H1 (cell line): ENCODE measurements around the gene PITX3. TPM values are rescaled to one million over a fixed set of nuclear protein-coding genes. Genes with fewer than 3 reads are reported as not detected.

ENCODE experiments used
- CTCF ChIA-PET: fragments of 300-600 bp; sonication (Branson Sonifier 250); formaldehyde crosslinking; loops from one replicate; lab custom pipeline; 2021; ENCODE audit not compliant: partially characterized antibody; lab: Charles Lee
- POLR2A ChIA-PET: fragments of 300-600 bp; sonication (Branson Sonifier 250); formaldehyde crosslinking; loops from one replicate; lab custom pipeline; 2021; ENCODE audit warnings: inconsistent platforms; ENCODE audit not compliant: partially characterized antibody; lab: Charles Lee
- DNase-seq, 2 experiments: peaks; one replicate each; pipeline versions ENCODE4 v3.0.0 to v3.0.0-alpha.2; 2010 to 2022; ENCODE audit warnings: low spot score in 2 of 2, low read depth in 1 of 2, mixed read lengths in 1 of 2
- FAIRE-seq: peaks from 2 replicates; lab custom pipeline; 2011; peaks lifted over from hg19 to GRCh38; lab: Jason Lieb, UNC
- H2AFZ ChIP-seq: 2 replicates; pipeline ENCODE4 v1.8.1; 2012; ENCODE audit warnings: low read length, inconsistent platforms
- H2AK5ac ChIP-seq: 2 replicates; pipeline ENCODE4 v1.6.1; 2013; ENCODE audit warnings: low read depth, low read length
- H2BK120ac ChIP-seq: replicated peaks from 2 replicates; pipeline ENCODE3; 2013; ENCODE audit warnings: low read depth, low read length, inconsistent platforms
- H2BK12ac ChIP-seq: 2 replicates; pipeline ENCODE4 v1.6.1; 2013; ENCODE audit warnings: low read depth, low read length
- H2BK15ac ChIP-seq: 2 replicates; pipeline ENCODE4 v1.6.1; 2013; ENCODE audit warnings: low read length
- H2BK20ac ChIP-seq: 2 replicates; pipeline ENCODE4 v1.6.1; 2013; ENCODE audit warnings: low read length
- H2BK5ac ChIP-seq: 2 replicates; pipeline ENCODE4 v1.6.1; 2013; ENCODE audit warnings: low read depth, low read length
- H3K14ac ChIP-seq: 2 replicates; pipeline ENCODE4 v1.6.1; 2013; ENCODE audit warnings: inconsistent platforms; ENCODE audit not compliant: insufficient read length
- H3K18ac ChIP-seq: 2 replicates; pipeline ENCODE4 v1.6.1; 2013; ENCODE audit warnings: low read length; ENCODE audit errors: extremely low read depth
- H3K23ac ChIP-seq: 2 replicates; pipeline ENCODE4 v1.6.1; 2013; ENCODE audit warnings: inconsistent platforms; ENCODE audit not compliant: insufficient read length
- H3K23me2 ChIP-seq: 2 replicates; pipeline ENCODE4 v1.6.1; 2013; ENCODE audit warnings: low read depth, low read length
- H3K27ac ChIP-seq: 2 replicates; pipeline ENCODE4 v1.6.1; 2011; ENCODE audit warnings: low read depth, low read length, inconsistent platforms
- H3K27me3 ChIP-seq, 4 experiments: replicated peaks in 1 of 4; 1 replicate in 1 of 4; 2 replicates in 3 of 4; pipeline versions ENCODE4 v1.6.1 to v1.8.1; 2011 to 2013; ENCODE audit warnings: low read length in 3 of 4, mild to moderate bottlenecking in 3 of 4, inconsistent platforms in 2 of 4, mixed read lengths in 2 of 4, moderate library complexity in 1 of 4; ENCODE audit not compliant: control insufficient read depth in 3 of 4, insufficient read depth in 3 of 4; ENCODE audit errors: extremely low read depth in 1 of 4
- H3K36me3 ChIP-seq, 4 experiments: 2 replicates each; pipeline versions ENCODE4 v1.6.1 to v1.8.1; 2011 to 2013; ENCODE audit warnings: mild to moderate bottlenecking in 4 of 4, low read length in 3 of 4, moderate library complexity in 2 of 4, control low read depth in 1 of 4, inconsistent platforms in 1 of 4; ENCODE audit not compliant: insufficient read depth in 4 of 4, control insufficient read depth in 2 of 4
- H3K4ac ChIP-seq: replicated peaks from 2 replicates; pipeline ENCODE3; 2013; ENCODE audit warnings: low read length, low read depth, mixed read lengths, inconsistent platforms; ENCODE audit not compliant: insufficient read length
- H3K4me1 ChIP-seq, 4 experiments: replicated peaks in 1 of 4; 1 replicate in 1 of 4; 2 replicates in 3 of 4; pipeline versions ENCODE4 v1.6.1 to v1.8.1; 2011 to 2013; ENCODE audit warnings: low read length in 3 of 4, inconsistent platforms in 2 of 4, mixed read lengths in 1 of 4; ENCODE audit not compliant: insufficient read depth in 4 of 4, control insufficient read depth in 3 of 4
- H3K4me2 ChIP-seq, 2 experiments: 2 replicates each; pipeline versions ENCODE4 v1.6.1 to v1.8.1; 2011 to 2013; ENCODE audit warnings: low read depth in 2 of 2, low read length in 2 of 2, control low read depth in 1 of 2, inconsistent platforms in 1 of 2, mild to moderate bottlenecking in 1 of 2; ENCODE audit not compliant: insufficient read depth in 1 of 2
- H3K4me3 ChIP-seq, 4 experiments: fragments of 200-600, 300-600 bp in 1 of 4; sonication (generic), shearing (Covaris generic), sonication (Bioruptor Twin) in 1 of 4; 2 replicates each; pipeline versions ENCODE4 v1.5.1 to v1.8.1; 2011 to 2016; ENCODE audit warnings: low read length in 4 of 4, low read depth in 3 of 4, control low read depth in 2 of 4, inconsistent platforms in 2 of 4, mild to moderate bottlenecking in 2 of 4, mixed read lengths in 1 of 4, moderate library complexity in 1 of 4; ENCODE audit not compliant: insufficient read depth in 2 of 4; ENCODE audit errors: extremely low read depth in 1 of 4
- H3K56ac ChIP-seq: replicated peaks from 2 replicates; pipeline ENCODE3; 2013; ENCODE audit warnings: low read depth, mild to moderate bottlenecking, mixed read lengths, low read length, inconsistent platforms; ENCODE audit not compliant: insufficient read length
- H3K79me1 ChIP-seq: 2 replicates; pipeline ENCODE4 v1.6.1; 2013; ENCODE audit warnings: low read depth, low read length, control low read depth
- H3K79me2 ChIP-seq, 2 experiments: 2 replicates each; pipeline versions ENCODE4 v1.6.1 to v1.8.1; 2012 to 2013; ENCODE audit warnings: low read length in 2 of 2, mild to moderate bottlenecking in 2 of 2, inconsistent platforms in 1 of 2; ENCODE audit not compliant: insufficient read depth in 2 of 2, control insufficient read depth in 1 of 2
- H3K9ac ChIP-seq, 4 experiments: replicated peaks in 1 of 4; 1 replicate in 1 of 4; 2 replicates in 3 of 4; pipeline versions ENCODE4 v1.6.1 to v1.8.1; 2011 to 2013; ENCODE audit warnings: low read depth in 3 of 4, low read length in 3 of 4, control low read depth in 2 of 4, mild to moderate bottlenecking in 2 of 4, moderate library complexity in 2 of 4, inconsistent platforms in 1 of 4; ENCODE audit errors: extremely low read depth in 1 of 4
- H3K9me3 ChIP-seq, 2 experiments: 2 replicates each; pipeline versions ENCODE4 v1.6.1 to v1.8.1; 2012 to 2013; ENCODE audit warnings: mild to moderate bottlenecking in 2 of 2, moderate library complexity in 2 of 2, control low read depth in 1 of 2, inconsistent platforms in 1 of 2, low read depth in 1 of 2, low read length in 1 of 2, mixed read lengths in 1 of 2; ENCODE audit not compliant: insufficient read depth in 2 of 2
- H4K20me1 ChIP-seq, 2 experiments: replicated peaks in 1 of 2; 2 replicates each; pipeline versions ENCODE3 to v1.8.1; 2011 to 2013; ENCODE audit warnings: inconsistent platforms in 2 of 2, low read length in 2 of 2, mild to moderate bottlenecking in 1 of 2; ENCODE audit not compliant: insufficient read depth in 2 of 2, control insufficient read depth in 1 of 2
- H4K5ac ChIP-seq: 2 replicates; pipeline ENCODE4 v1.6.1; 2013; ENCODE audit warnings: low read length, low read depth, mixed read lengths, inconsistent platforms; ENCODE audit not compliant: insufficient read length
- H4K8ac ChIP-seq: 2 replicates; pipeline ENCODE4 v1.8.0; 2013; ENCODE audit warnings: mild to moderate bottlenecking, moderate library complexity, low read length, inconsistent platforms; ENCODE audit not compliant: insufficient read depth; ENCODE audit errors: extremely low read depth
- H4K91ac ChIP-seq: replicated peaks from 2 replicates; pipeline ENCODE3; 2013; ENCODE audit warnings: low read length, mixed read lengths, inconsistent platforms; ENCODE audit not compliant: insufficient read length
- CTBP2 ChIP-seq: IDR thresholded peaks from 2 replicates; pipeline ENCODE4 v1.7.0; 2011; ENCODE audit warnings: borderline replicate concordance, mild to moderate bottlenecking, moderate library complexity, mixed read lengths, low read length; ENCODE audit not compliant: insufficient read depth, insufficient read length
- E2F6 ChIP-seq: IDR thresholded peaks from 2 replicates; pipeline ENCODE4 v1.6.1; 2012; ENCODE audit warnings: inconsistent platforms
- JUN ChIP-seq: IDR thresholded peaks from 2 replicates; pipeline ENCODE4 v1.6.1; 2011; ENCODE audit warnings: low read depth, mild to moderate bottlenecking, improper control_type of control experiment, low read length
- PHF8 ChIP-seq: fragments of 200-600 bp; sonication (generic); conservative IDR thresholded peaks from 2 replicates; pipeline ENCODE4 v1.7.1; 2012; ENCODE audit warnings: low read depth, mild to moderate bottlenecking, inconsistent platforms, low read length, moderate library complexity
- POLR2A ChIP-seq, 2 experiments: IDR thresholded peaks; 1 replicate in 1 of 2; 2 replicates in 1 of 2; pipeline ENCODE4 v1.6.1; 2011; ENCODE audit warnings: low read depth in 2 of 2, low read length in 2 of 2, mild to moderate bottlenecking in 2 of 2; ENCODE audit errors: control extremely low read depth in 1 of 2
- RNF2 ChIP-seq: fragments of 200-900, 300-1000 bp; sonication (generic); IDR thresholded peaks from 2 replicates; pipeline ENCODE4 v1.7.1; 2016; ENCODE audit warnings: borderline replicate concordance, low read depth, mild to moderate bottlenecking, antibody characterized with exemption, low read length; ENCODE audit not compliant: poor library complexity, severe bottlenecking; ENCODE audit errors: missing control alignments
- SP1 ChIP-seq: IDR thresholded peaks from 2 replicates; pipeline ENCODE4 v1.6.1; 2011; ENCODE audit warnings: low read depth, low read length
- SRF ChIP-seq: IDR thresholded peaks from 2 replicates; pipeline ENCODE4 v1.6.1; 2011; ENCODE audit warnings: mild to moderate bottlenecking, low read depth, low read length, moderate library complexity
- TAF7 ChIP-seq: optimal IDR thresholded peaks from 2 replicates; pipeline ENCODE3; 2011; ENCODE audit warnings: low read depth, mild to moderate bottlenecking, inconsistent platforms, low read length, moderate library complexity, borderline replicate concordance
- TBP ChIP-seq: IDR thresholded peaks from 2 replicates; pipeline ENCODE4 v1.6.1; 2011; ENCODE audit warnings: low read depth, low read length, improper control_type of control experiment
- WGBS, 2 experiments: shearing (Covaris generic) in 1 of 2; methylation state at CpG; one replicate each; pipeline versions ENCODE4 v1.1.6 to v1.1.7; 2013 to 2015; ENCODE audit warnings: low lambda C conversion rate in 2 of 2, mixed read lengths in 2 of 2, inconsistent platforms in 1 of 2, low coverage in 1 of 2, missing lambda C conversion rate in 1 of 2; ENCODE audit not compliant: insufficient replicate concordance in 2 of 2, insufficient coverage in 1 of 2, insufficient read length in 1 of 2; ENCODE audit errors: extremely low coverage in 1 of 2, missing lambda C conversion rate in 1 of 2; 5-methylcytosine and 5-hydroxymethylcytosine counted together
- polyA plus RNA-seq, 7 experiments: library from polyadenylated mRNA; depleted of rRNA in 3 of 7; stranded (reverse) in 5 of 7; unstranded in 2 of 7; fragments of >200 nt in 5 of 7; fragments of 200-250 nt in 2 of 7; gene quantifications; 1 replicate in 5 of 7; 2 replicates in 1 of 7; 4 replicates in 1 of 7; pipeline versions ENCODE4 v1.2.1 to v1.2.3, GENCODE V29; 2011 to 2013; ENCODE audit warnings: missing spikeins in 2 of 7, mixed read lengths in 2 of 7
- total RNA-seq: library from RNA; stranded (reverse); fragmentation: NEBNext Ultra II Directional; extraction: Animal tissue kit (Norgen Biotek cat#: 25700); gene quantifications from 2 replicates; pipeline ENCODE4 v1.2.1, GENCODE V29; 2021
- TF ChIP-seq, protein P1 (sequence below): IDR thresholded peaks from 2 replicates; pipeline ENCODE4 v1.6.1; 2011; ENCODE audit warnings: low read length, improper control_type of control experiment
- TF ChIP-seq, protein P2 (sequence below): IDR thresholded peaks from 2 replicates; pipeline ENCODE4 v1.6.1; 2011; ENCODE audit warnings: low read depth, mild to moderate bottlenecking, low read length; ENCODE audit not compliant: insufficient read depth

The PITX3 gene
- total and polyA plus RNA-seq, 2 of the 8 experiments (the other 6 are each of a cell fraction or from before 2014, with no cell fraction given) = 0.18 to 0.41 TPM

GRCh38 chr10:102185272-102185671 is 56.0 kb downstream of the PITX3 start:
- H4K5ac ChIP-seq = no peak overlapping the region
- no peak overlapping the region for H4K8ac ChIP-seq
- ChIA-PET POLR2A (no interaction called here), CTCF (interaction anchor here (0.9 to 1.4 kb wide), 5 partner anchors 14 to 121 kb away, joined by 3 to 4 read pairs (median 3); no protein-coding TSS in a partner anchor)
- DNase-seq = no peak
- no peak overlapping the region for H2BK5ac ChIP-seq
- no peaks in the 10 kb centered on the region for H3K79me2 ChIP-seq
- no peak overlapping the region for H2BK20ac ChIP-seq
- H3K9me3 ChIP-seq = peaks cover 13 to 19% of the 10 kb centered on the region in 2 experiments; a peak in 3 of 4 replicates
- WGBS, 2 experiments = 86% methylated on average over 2 of the region's 2 CpGs; no CpG with 5 or more reads in 1 of the 2 experiments
- H3K27ac ChIP-seq = no peak overlapping the region
- no peaks in the 10 kb centered on the region for H4K20me1 ChIP-seq
- H2BK12ac ChIP-seq = no peak overlapping the region
- no peak overlapping the region for H3K4me3 ChIP-seq
- H3K36me3 ChIP-seq = no peaks in the 10 kb centered on the region
- H3K23ac ChIP-seq = no peak overlapping the region
- no peak overlapping the region for H3K4ac ChIP-seq
- no peak overlapping the region for H3K9ac ChIP-seq
- H3K4me1 ChIP-seq = no peaks in the 10 kb centered on the region
- H2BK120ac ChIP-seq = no peak overlapping the region
- no peaks in the 10 kb centered on the region for H3K27me3 ChIP-seq
- H4K91ac ChIP-seq = no peak overlapping the region
- FAIRE-seq = no peak
- no peak overlapping the region for H3K4me2 ChIP-seq
- H3K23me2 ChIP-seq = no peaks in the 10 kb centered on the region
- no peak overlapping the region for H2AK5ac ChIP-seq
- no peaks in the 10 kb centered on the region for H3K79me1 ChIP-seq
- H2BK15ac ChIP-seq = no peak overlapping the region
- H3K14ac ChIP-seq = no peak overlapping the region
- no peak overlapping the region for H3K18ac ChIP-seq
- H2AFZ ChIP-seq = no peak overlapping the region
- H3K56ac ChIP-seq = no peak overlapping the region
- TF ChIP-seq POLR2A (IDR thresholded peaks at IDR 0.05; ENCODE audit: control extremely low read depth in 1 of 2, low read depth in 2 of 2, low read length in 2 of 2) (no peak), RNF2 (no peak), SRF (no peak), TAF7 (no peak), PHF8 (no peak), TBP (no peak), JUN (no peak), CTBP2 (no peak), SP1 (no peak), E2F6 (no peak)
- TF ChIP-seq, protein P1, sequence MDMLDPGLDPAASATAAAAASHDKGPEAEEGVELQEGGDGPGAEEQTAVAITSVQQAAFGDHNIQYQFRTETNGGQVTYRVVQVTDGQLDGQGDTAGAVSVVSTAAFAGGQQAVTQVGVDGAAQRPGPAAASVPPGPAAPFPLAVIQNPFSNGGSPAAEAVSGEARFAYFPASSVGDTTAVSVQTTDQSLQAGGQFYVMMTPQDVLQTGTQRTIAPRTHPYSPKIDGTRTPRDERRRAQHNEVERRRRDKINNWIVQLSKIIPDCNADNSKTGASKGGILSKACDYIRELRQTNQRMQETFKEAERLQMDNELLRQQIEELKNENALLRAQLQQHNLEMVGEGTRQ = no peak
- TF ChIP-seq, protein P2, sequence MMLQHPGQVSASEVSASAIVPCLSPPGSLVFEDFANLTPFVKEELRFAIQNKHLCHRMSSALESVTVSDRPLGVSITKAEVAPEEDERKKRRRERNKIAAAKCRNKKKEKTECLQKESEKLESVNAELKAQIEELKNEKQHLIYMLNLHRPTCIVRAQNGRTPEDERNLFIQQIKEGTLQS = no peak
